GOT3 (cell line): Measurements from ENCODE around the gene CHCHD6.

Experiments
- DNase-seq: peaks from one replicate; lab custom pipeline; 2025; ENCODE audit warnings: mixed read lengths; lab: John Stamatoyannopoulos, UW

The CHCHD6 gene

DNA sequence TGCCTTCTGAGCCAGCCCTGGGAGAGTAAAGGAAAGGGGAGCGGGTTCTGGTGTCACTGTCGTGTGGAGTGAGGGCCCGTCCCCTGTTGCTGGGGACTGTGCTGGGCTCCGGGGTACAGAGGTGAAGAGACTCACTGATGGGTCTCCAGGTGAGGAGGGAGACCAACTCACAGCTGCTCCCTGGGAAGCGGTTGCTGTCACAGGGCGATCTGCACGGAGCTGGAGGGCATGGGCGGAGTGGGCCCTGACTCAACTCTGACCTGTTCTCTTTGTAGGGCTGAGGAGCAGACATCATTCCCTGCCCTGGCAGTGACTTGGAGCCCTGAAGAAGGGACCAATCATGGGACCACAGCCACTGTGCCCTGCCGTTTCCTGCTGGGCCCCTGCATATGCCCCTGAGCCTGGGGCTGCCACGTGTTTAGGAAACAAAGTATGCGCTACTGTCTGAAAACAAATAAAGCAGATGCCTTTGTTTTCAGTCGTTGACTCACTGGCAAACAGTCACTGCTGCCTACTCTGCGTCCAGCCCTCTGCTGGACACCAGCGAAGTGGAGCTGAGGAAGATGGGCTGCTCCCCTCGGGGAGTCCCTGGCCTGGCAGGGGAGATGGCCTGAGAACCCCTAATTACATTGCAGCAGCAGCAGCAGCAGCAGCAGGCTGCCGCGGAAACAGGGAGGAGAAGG lies 256.0 kb downstream of the CHCHD6 start:
- DNase-seq = no peak

DNA sequence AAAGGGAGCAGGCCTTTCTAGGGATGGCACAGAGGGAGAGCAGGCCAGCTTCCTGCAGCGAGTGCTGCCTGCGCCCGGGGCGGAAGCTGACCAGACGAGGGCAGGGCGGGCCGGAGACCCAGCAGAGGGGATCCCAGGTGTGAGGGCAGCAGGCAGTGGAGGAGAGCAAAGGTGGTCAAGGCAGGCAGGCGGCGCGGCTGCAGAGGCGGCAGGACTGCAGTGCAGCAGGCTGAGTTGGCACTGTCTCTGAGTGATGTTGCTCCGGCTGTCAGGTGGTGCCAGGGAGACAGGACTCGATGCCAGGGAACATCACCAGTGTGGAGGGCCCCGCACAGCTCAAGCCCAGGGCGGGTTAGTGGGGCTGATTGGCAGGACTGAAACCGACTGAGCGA lies 256.6 kb downstream of the CHCHD6 start:
- no peak for DNase-seq

DNA sequence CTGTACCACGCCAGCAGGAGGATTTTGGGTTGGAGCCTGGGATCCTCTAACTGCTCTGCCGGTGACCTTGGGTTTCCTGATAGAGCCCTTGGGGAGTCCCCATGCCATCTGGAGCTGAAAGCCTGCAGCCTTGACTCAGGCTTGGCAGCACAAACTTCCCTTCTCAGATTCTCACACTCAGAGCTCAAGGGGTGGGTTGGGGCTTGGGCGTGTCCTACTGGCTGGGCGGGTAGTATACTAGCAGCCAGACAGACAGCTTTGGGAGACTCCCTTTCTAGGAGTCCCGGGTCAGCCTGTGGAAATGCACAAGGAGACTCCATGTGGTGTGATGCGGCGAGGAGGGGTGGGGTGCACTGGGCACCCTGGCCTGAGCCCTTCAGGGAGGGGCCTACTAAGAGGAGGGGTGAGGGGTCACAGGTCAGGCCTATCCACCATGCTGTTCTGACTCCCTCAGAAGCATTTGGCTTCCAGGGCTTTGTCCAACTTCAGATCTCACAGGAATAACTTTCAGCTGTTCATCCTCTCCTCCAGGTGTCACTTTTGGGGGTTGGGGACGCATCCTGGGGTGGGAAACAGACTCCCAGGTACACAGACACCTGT lies 257.3 kb downstream of the CHCHD6 start:
- DNase-seq = no peak

DNA sequence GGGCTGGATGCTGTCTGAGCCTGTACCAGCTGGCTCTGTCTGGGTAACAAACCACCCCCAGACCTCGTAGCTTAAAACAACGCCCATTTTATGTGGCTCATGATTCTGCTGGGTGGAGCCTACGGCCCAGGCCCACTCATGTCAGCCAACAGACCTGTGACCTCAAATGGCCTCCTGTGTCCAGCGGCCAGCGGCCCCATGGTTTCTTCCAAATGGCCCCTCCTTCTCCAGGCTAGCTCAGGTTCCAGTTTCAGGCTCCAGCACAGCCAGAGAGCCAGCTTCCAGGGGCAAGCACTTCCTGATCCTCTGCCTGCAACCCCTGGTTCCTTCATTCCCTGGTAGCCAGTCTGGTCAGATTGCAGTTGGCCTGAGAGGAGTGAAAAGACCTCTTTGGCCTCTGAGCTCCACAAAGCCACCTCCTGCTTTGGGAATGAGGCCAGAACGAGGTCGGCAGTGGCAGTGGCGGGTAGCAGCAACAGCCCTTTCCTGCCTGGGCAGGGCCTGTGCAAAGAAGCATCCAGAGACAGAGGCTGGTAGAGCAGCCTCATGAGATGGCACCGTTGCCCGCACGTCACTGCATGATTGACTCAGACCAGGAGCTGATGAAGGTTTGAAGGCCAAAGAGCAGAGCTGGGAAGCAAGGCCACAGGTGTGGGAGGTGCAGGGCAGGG lies 257.9 kb downstream of the CHCHD6 start:
- DNase-seq = no peak

DNA sequence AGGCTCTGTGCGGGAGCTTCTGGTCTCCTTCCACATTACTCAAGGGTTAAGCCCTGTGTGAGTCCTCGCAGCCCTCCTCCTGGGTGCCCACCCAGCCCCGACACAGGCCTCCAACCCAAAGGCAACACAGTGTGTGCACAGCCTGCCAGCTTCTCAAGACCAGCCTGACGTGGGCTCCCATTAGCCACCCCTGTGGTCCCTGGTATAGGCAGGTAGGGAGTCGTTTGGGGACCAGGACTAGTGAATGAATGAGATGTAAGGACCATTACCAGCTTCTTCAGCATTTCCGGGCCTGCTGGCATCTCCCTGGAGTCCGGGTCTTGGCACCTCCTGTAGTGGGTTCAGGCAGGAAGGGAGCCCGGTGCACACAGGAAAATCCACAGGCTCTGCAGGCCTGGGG lies 258.7 kb downstream of the CHCHD6 start:
- no peak for DNase-seq

DNA sequence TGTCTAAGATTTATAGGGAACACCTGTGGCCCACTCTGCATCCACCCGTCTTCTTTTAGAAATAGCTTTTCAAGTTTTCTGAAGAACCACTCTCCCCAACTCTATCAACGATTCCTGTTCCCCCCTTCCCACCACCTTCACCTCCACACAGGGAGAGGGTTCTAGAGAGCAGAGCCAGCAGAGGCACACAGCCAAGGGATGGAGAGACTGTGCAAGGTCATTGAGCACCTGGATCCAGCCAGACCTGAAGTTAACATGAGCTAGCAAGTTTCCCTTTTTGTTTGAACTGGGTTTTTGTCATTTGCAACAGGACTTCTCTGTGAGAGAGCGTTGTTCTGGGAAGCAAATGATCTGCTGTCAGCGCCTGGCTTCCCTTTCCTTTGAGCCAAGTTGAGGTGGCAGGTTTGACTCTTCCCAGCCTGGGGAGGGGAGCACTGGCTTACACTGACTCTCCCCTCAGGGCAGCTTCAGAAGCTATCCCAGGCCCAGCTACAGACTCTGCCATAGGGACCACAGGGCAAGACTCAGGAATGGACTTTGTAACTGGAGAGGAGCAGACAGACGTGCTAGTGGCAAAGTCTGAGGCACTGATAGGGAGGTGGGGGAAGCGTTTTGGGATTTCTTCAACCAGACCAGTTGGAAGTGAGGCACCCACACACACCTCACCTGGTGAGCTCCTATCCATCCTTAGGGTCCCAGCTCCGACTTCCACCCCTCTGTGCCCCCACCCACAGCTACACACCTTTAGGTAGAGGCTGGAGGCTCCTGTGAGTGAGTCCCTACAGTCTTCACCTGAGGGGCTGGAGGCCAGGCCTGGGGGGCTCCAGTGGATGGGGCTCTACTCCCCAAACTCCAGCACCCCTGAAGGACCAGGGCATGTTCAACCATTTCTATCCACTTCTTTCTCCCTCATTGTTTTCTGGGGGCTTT lies 259.5 kb downstream of the CHCHD6 start:
- DNase-seq = no peak

DNA sequence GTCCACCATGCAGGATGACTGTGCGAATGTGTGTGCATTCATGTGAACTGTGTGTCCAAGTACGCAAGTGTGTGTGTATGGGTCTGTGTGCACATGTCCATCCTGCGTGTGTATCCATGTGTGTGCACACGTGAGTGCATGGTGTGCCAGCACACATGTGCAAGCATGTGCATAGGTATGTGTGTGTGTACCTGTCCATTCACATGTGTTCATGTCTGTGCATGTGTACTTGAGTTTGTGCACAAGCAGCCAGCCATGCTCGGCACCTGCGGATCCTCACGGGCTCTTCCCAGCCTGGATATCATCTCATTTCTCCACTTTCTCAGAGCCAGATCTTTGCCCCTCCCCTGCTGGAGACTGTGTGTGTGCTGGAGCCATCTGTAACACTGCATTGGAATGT lies 260.2 kb downstream of the CHCHD6 start:
- DNase-seq = no peak

DNA sequence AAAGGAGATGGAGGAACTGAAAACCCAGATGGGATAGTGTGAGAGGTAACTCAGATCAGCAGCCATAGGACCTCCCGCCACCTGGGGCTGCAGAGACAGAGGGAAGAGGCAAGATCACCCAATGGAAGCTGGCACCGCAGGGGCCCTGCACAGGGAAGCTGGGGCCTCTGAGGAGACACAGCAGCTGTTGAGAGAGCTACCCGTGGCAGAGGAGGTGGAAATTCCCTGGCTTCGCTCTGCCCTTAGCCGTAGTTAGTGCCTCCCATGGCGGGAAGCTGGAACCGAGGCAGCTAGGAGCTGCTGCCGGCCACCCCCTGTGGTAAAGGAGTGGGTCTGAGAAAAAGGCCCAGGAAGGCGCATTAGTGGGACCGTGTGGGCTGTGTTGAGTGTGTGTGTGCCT lies 260.9 kb downstream of the CHCHD6 start:
- no peak for DNase-seq

DNA sequence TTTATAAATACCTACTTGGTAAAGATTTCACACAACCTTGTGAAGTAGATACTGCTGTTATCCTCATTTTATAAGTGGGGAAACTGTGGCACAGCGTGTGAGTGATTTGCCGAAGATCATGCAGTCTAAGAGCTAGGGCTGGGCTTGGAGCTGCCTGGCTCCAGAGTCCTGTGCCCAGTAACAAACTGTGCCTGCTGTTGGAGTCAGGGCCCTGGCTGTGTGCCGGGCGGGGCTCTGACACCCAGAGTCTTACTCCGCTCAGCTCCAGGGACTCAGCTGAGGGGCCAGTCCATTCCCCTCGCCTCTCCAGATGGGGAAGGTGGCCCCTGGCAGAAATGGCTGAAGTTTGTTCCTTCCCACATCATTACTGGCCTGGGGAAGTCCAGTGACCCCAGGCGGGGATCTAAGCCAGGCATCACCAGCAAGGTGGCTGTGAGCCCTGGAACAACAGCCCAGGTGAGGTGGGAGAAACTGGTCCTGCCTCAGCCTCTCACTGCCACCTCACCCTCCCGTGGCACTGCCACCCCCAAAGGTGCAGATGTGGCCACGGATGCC lies 261.6 kb downstream of the CHCHD6 start:
- DNase-seq = no peak

DNA sequence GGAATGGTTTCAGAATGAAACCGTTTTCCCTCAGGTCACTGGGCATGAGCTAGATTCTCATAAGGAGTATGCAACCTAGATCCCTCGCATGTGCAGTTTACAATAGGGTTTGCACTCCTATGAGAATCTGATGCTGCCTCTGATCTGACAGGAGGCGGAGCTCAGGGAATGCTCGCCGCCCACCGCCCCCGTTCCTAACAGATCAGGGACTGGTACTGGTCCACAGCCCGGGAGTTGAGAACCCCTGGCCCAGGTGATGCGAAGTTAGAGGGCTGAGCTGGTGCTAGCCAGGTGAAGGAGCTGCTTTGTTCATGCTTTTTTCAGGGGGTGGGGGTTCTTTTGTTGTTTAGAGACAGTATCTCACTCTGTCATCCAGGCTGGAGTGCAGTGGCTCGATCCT lies 263.3 kb downstream of the CHCHD6 start:
- DNase-seq = no peak

DNA sequence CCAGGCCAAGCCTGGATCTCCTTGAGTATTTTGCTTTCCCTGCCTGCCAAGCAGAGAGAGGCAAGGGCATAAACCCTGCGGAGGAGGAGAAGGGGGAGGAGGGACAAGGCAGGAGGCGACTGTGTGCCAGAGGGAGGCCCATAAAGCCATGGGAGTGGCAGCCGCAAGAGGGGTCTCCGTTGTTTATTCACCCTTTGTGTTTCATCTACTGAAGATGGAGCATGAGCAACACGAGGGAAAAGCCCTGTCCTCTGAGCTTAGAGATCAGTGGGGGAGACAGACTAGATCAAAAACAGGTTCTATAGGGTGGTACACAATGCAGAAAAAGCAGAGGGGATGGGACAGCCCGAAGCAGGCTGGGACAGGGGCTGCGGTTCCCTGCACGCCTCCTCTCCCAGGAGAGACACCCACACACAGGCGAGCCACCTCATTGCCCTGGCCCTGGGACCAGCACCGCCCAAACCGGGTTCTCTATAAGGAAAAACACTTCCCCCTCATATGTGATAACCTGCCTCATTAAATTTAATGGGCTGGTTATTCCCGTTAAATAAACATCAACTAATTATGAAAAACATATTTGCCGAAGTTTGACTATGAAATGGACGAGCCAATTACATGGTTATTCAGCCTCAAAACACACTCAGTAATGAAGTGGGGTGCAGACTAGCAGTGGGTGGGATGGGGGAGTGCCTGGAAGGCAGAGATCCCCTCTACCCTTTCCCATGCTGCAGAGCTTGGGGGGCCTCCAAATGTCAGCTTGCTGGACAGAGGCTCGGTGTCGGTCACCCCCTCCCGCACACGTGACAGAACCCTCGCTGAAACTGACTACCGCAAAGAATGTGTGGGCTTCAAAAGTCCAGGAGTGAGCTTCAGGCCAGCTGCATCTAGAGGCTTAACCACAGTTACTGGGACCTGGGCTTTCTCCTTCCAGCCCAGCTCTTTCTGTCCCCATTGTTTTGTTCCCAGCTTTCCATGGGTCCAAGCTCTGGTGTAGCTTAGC lies 264.7 kb downstream of the CHCHD6 start:
- no peak for DNase-seq

DNA sequence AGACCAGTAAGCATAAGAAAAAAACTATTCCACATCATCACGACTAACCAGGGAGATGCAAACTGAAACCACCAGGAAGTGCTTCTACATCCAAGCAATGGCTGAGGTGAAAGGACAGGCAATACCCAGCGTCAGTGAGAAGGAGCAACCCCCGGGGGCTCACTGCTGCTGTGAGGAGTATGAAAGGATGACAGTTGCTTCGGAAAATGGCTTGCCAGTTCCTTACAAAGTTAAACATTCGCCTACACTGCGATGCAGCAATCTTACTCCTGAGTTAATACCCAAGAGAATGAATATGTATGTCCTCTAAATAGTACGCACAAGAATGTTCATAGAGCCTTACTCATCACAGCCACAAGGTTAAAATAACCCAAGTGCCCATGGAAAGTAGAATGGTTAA lies 265.5 kb downstream of the CHCHD6 start:
- no peak for DNase-seq

DNA sequence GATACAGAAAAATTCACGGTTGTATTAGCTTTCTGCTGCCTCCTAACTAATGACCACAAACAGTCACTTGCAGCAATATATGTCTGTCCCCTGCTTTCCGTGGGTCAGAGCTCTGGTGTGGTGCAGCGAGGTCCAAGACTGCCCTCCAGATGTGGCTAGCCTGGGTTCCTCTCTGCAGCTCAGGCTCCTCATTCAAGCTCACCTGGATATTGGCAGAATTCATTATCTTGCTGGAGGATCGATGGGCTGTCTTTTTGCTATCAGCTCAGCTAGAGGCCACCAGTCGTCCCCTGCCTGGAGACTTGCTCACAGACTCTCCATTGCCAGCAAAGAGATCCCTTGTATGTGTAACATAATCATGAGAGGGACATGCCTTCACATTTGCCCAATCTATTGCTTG lies 266.1 kb downstream of the CHCHD6 start:
- no peak for DNase-seq

DNA sequence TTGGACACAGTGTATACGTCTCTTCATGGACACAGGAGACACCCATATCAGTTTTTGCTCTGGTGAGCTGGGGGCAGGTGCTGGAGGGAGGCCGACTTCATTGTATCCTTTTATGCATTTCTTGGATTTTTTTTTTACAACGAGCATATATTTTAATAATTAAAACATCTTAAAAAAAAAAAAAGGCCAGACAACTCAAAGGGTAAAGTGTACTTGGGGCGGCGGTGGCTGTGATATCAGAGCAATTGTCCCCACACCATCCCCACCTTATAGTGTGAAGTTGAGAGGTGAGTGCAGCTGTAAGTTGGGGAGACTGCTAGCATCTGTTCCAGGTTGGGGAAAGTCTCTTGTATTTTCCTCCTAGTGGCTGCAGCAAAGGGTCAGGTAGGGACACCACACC lies 266.9 kb downstream of the CHCHD6 start:
- DNase-seq = no peak

DNA sequence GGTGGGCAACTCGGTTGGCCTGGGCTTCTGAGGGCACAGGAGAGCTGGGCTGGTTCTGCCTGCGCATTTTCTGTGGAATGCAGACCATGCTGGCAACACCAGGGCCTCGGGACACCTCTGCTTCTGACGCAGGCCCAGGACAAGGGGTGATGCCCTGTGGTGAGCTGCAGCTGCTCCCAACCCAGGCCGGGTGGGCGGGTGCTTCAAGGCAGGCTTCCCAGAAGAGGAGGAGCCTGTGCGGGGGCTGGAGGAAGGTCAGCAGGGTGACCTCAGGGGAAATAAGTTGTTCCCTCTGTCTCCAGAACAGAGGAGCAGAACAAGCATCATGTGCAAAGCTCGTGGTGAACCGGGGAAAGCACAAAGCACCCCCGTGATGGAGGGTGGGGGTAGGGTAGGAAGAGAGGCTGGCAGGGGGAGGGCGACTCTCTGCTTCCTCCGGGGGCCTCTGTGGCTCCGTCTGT lies 267.9 kb downstream of the CHCHD6 start:
- DNase-seq = no peak

DNA sequence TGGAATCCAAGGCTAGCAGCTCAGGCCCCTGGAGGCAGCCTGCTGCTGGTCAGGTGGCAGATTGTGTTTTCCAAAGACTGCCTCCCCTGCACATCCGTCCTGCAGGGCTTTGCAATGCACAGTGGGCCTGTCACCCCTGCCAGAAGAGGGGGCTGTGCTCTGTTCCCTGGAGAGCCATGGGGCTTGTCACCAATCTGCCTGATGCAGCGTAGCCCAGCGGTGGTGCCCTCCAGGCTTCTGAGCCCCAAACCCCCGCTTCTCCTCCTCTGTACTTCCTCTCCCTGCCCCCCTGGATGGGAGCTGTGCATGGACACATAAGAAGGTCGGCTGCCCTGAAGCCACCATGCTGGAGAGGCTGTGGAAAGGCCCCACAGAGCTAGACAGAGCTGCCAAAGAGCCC lies 268.8 kb downstream of the CHCHD6 start:
- no peak for DNase-seq

DNA sequence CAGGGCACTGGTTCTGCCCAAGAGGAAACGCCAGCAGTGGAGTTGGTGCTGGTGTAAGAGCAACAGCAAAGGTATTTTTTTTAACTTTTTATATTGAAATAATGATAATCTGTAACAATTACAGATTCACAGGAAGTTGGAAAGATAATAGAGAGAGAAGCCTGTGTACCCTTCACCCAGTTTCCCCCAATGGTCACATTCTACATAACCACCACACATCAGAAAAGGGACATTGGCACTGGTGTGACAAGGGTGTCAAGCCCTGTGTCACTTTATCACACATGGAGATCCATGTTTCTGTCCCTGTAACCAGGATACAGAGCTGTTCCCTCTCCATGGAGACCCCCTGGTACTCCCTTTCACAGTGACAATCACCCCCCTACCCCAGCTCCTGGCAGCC lies 269.8 kb downstream of the CHCHD6 start:
- DNase-seq = no peak

DNA sequence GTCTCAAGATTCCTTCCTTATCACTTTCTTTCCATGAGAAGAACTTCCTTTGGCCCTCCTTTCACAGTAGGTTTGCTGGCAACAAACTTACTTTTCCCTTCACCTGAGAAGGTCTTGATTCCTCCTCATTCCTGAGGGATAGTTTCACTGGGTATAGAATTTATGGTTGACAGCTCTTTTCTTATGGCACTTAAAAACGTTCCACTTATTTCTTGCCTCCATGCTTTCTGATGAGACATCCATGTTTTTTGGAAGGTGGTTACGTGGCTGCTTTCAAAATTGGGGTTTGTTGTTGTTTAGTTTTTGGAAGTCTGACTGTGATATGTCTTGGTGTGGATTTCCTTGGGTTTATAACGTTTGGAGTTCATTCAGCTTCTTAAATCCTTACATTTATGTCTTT lies 270.7 kb downstream of the CHCHD6 start:
- no peak for DNase-seq

DNA sequence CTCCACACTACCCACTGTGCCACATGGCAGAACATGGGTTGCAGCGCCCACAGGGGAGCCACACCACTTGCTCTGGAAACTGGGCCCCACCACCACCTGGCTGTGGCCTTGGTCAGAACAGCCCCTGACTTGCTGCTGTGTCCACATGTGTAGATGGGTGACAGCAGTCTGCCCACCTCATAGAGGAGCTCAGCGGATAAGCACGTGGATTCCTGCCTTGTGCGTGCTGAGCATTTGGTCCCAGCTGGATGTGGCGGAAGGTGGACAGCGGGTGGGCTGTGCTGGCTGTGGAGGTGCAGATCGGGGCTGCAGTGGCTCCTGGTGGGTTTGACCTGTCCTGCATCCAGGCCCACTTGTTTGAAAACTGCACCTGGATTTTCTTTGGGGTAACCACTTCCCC lies 272.9 kb downstream of the CHCHD6 start:
- DNase-seq = no peak

DNA sequence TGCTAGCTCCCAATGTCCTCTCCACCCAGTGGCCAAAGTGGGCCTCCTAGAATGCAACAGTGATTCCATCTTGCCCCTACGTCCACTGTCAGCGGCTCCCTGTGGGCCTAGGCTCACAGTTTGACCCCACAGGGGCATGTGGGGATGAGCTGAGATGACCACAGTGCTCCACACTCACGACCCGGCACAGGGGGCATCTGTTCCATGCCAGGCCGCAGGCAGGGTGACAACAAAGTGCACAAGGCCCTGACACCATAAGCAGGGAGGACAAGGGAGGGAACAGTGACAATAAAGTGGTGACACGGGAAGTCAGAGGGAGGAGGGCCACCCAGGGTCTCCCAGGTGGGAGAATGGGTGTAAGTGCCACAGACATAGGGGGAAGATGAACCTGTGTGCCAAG lies 273.8 kb downstream of the CHCHD6 start:
- no peak for DNase-seq

DNA sequence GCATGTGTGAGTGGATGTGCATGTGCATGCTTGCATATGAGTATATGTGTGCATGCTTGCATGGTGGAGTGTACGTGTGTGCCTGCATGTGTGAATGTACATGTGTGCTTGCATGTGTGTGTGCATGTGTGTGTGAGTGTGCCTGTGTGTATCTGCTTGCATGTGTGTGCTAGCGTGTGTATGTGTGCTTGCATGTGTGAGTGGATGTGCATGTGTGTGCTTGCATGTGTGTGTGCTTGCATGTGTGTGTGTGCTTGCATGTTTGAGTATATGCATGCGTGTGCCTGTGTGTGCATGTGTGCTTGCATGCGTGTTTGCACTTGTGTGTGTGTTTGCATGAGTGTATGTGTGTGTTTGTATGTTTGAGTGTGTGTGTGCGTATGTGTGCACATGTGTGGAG lies 274.3 kb downstream of the CHCHD6 start:
- DNase-seq = no peak
